H9 (cell line): ENCODE measurements around the gene ZNF175. TPM values are rescaled to one million over a fixed set of nuclear protein-coding genes. Genes with fewer than 3 reads are reported as not detected.

Source experiments
- DNase-seq: peaks from one replicate; pipeline ENCODE4 v3.0.0-alpha.2; 2017
- H2AFZ ChIP-seq: one replicate; pipeline ENCODE4 v1.6.1; 2013; ENCODE audit warnings: mild to moderate bottlenecking, low read length, control low read depth, moderate library complexity
- H2AK5ac ChIP-seq: 2 replicates; pipeline ENCODE4 v1.6.1; 2013; ENCODE audit warnings: low read length, control low read depth, mixed read lengths; ENCODE audit not compliant: insufficient read length
- H2BK120ac ChIP-seq: one replicate; pipeline ENCODE4 v1.6.1; 2013; ENCODE audit warnings: low read depth, mild to moderate bottlenecking, low read length, control low read depth, inconsistent platforms; ENCODE audit not compliant: poor library complexity, severe bottlenecking
- H2BK12ac ChIP-seq: 2 replicates; pipeline ENCODE4 v1.6.1; 2013; ENCODE audit warnings: low read length, control low read depth, mixed read lengths, low read depth; ENCODE audit not compliant: insufficient read length
- H2BK15ac ChIP-seq: 2 replicates; pipeline ENCODE4 v1.6.1; 2013; ENCODE audit warnings: low read depth, low read length, control low read depth
- H2BK20ac ChIP-seq: one replicate; pipeline ENCODE4 v1.6.1; 2013; ENCODE audit warnings: low read depth, mild to moderate bottlenecking, low read length, control low read depth, inconsistent platforms; ENCODE audit not compliant: poor library complexity, severe bottlenecking
- H2BK5ac ChIP-seq: 2 replicates; pipeline ENCODE4 v1.6.1; 2013; ENCODE audit warnings: low read length, control low read depth, mixed read lengths; ENCODE audit not compliant: insufficient read length
- H3K14ac ChIP-seq: 2 replicates; pipeline ENCODE4 v1.6.1; 2013; ENCODE audit warnings: low read length, control low read depth; ENCODE audit not compliant: insufficient read depth
- H3K18ac ChIP-seq: 2 replicates; pipeline ENCODE4 v1.6.1; 2013; ENCODE audit warnings: low read depth, mild to moderate bottlenecking, mixed read lengths, low read length, control low read depth; ENCODE audit not compliant: insufficient read length
- H3K23ac ChIP-seq: 2 replicates; pipeline ENCODE4 v1.6.1; 2013; ENCODE audit warnings: low read length, control low read depth, mixed read lengths, low read depth; ENCODE audit not compliant: insufficient read length
- H3K23me2 ChIP-seq: 2 replicates; pipeline ENCODE4 v1.6.1; 2013; ENCODE audit warnings: low read depth, mild to moderate bottlenecking, mixed read lengths, low read length, control low read depth; ENCODE audit not compliant: insufficient read length, poor library complexity, severe bottlenecking
- H3K27ac ChIP-seq: 2 replicates; pipeline ENCODE4 v1.5.1; 2013; ENCODE audit warnings: low read length, control low read depth, mixed read lengths, low read depth; ENCODE audit not compliant: insufficient read length
- H3K27me3 ChIP-seq: 2 replicates; pipeline ENCODE4 v1.6.1; 2013; ENCODE audit warnings: low read length, control low read depth, inconsistent platforms; ENCODE audit not compliant: insufficient read depth
- H3K4ac ChIP-seq: 2 replicates; pipeline ENCODE4 v1.6.1; 2013; ENCODE audit warnings: low read depth, mild to moderate bottlenecking, control low read depth, inconsistent platforms, low read length, moderate library complexity
- H3K4me1 ChIP-seq: 2 replicates; pipeline ENCODE4 v1.6.1; 2013; ENCODE audit warnings: low read length, control low read depth, inconsistent platforms; ENCODE audit not compliant: insufficient read depth
- H3K4me2 ChIP-seq: 2 replicates; pipeline ENCODE4 v1.6.1; 2013; ENCODE audit warnings: low read length, control low read depth, mixed read lengths; ENCODE audit not compliant: insufficient read length, insufficient read depth
- H3K56ac ChIP-seq: 2 replicates; pipeline ENCODE4 v1.6.1; 2013; ENCODE audit warnings: low read depth, mild to moderate bottlenecking, mixed read lengths, low read length, control low read depth; ENCODE audit not compliant: insufficient read length
- H3K79me1 ChIP-seq: 2 replicates; pipeline ENCODE4 v1.6.1; 2013; ENCODE audit warnings: low read depth, mild to moderate bottlenecking, moderate library complexity, low read length, control low read depth, inconsistent platforms; ENCODE audit not compliant: insufficient read depth, poor library complexity, severe bottlenecking
- H3K79me2 ChIP-seq: 2 replicates; pipeline ENCODE4 v1.6.1; 2013; ENCODE audit warnings: low read length, control low read depth, inconsistent platforms; ENCODE audit not compliant: insufficient read depth
- H3K9ac ChIP-seq: 2 replicates; pipeline ENCODE4 v1.6.1; 2013; ENCODE audit warnings: low read length, control low read depth, mixed read lengths; ENCODE audit not compliant: insufficient read length; ENCODE audit errors: extremely low read depth
- H3K9me3 ChIP-seq: one replicate; pipeline ENCODE4 v1.6.1; 2013; ENCODE audit warnings: low read depth, low read length, inconsistent platforms; ENCODE audit not compliant: control insufficient read depth
- H3T11ph ChIP-seq: one replicate; pipeline ENCODE4 v1.6.1; 2013; ENCODE audit warnings: mild to moderate bottlenecking, low read length, control low read depth, inconsistent platforms
- H4K20me1 ChIP-seq: one replicate; pipeline ENCODE4 v1.6.1; 2013; ENCODE audit not compliant: control insufficient read depth, insufficient read length, insufficient read depth
- H4K5ac ChIP-seq: 2 replicates; pipeline ENCODE4 v1.6.1; 2013; ENCODE audit warnings: low read depth, mild to moderate bottlenecking, mixed read lengths, low read length, control low read depth; ENCODE audit not compliant: insufficient read length
- H4K8ac ChIP-seq: replicated peaks from 2 replicates; pipeline ENCODE4 v1.6.1; 2013; ENCODE audit warnings: low read length, control low read depth, mixed read lengths, low read depth; ENCODE audit not compliant: insufficient read length
- H4K91ac ChIP-seq: 2 replicates; pipeline ENCODE4 v1.6.1; 2013; ENCODE audit warnings: low read depth, mild to moderate bottlenecking, moderate library complexity, mixed read lengths, low read length, control low read depth; ENCODE audit not compliant: insufficient read length
- H3K27ac Mint-ChIP-seq, 3 experiments: 2 replicates in 2 of 3; 3 replicates in 1 of 3; pipeline ENCODE4 v1.8.0; 2020 to 2021; ENCODE audit warnings: mixed read lengths in 3 of 3, mild to moderate bottlenecking in 1 of 3, moderate library complexity in 1 of 3
- H3K27me3 Mint-ChIP-seq: 2 replicates; pipeline ENCODE4 v1.8.0; 2021; ENCODE audit warnings: low read depth, mild to moderate bottlenecking, moderate library complexity, mixed read lengths
- H3K36me3 Mint-ChIP-seq, 3 experiments: 2 replicates in 2 of 3; 3 replicates in 1 of 3; pipeline ENCODE4 v1.8.0; 2020 to 2021; ENCODE audit warnings: low read depth in 3 of 3, mixed read lengths in 3 of 3; ENCODE audit not compliant: insufficient read depth in 1 of 3
- H3K4me1 Mint-ChIP-seq, 2 experiments: 2 replicates each; pipeline ENCODE4 v1.8.0; 2020; ENCODE audit warnings: mixed read lengths in 2 of 2
- H3K4me3 Mint-ChIP-seq, 2 experiments: 2 replicates in 1 of 2; 3 replicates in 1 of 2; pipeline ENCODE4 v1.8.0; 2020 to 2021; ENCODE audit warnings: mild to moderate bottlenecking in 2 of 2, mixed read lengths in 2 of 2, moderate library complexity in 1 of 2
- H3K9me3 Mint-ChIP-seq, 2 experiments: 2 replicates in 1 of 2; 3 replicates in 1 of 2; pipeline ENCODE4 v1.8.0; 2020; ENCODE audit warnings: mild to moderate bottlenecking in 2 of 2, mixed read lengths in 2 of 2, moderate library complexity in 1 of 2
- CTCF ChIP-seq: fragments of 200-600 bp; sonication (generic); conservative IDR thresholded peaks from 3 replicates; pipeline ENCODE4 v1.8.0; 2021; ENCODE audit warnings: antibody characterized with exemption, mild to moderate bottlenecking
- WGBS: extraction: QIAGEN DNeasy Blood & Tissue Kit; methylation state at CpG from one replicate; pipeline ENCODE4 v1.1.7; 2013; ENCODE audit warnings: missing lambda C conversion rate, low lambda C conversion rate, mixed read lengths; ENCODE audit not compliant: insufficient read length; ENCODE audit errors: extremely low coverage; 5-methylcytosine and 5-hydroxymethylcytosine counted together
- total RNA-seq: library from RNA; stranded (reverse); gene quantifications from 2 replicates; pipeline ENCODE4 v1.2.1, GENCODE V29; 2021

The ZNF175 gene
- total RNA-seq, 1 experiment from 2014 or later, result 10.7 TPM

GRCh38 chr19:51567583-51567982, 3.5 kb upstream of the ZNF175 start:
- Histone ChIP-seq H4K91ac (no peak overlapping the region), H4K20me1 (no peaks in the 10 kb centered on the region), H4K5ac (no peak overlapping the region), H3K4ac (no peak overlapping the region), H3K18ac (no peak overlapping the region), H3K79me1 (no peaks in the 10 kb centered on the region), H2BK120ac (no peak overlapping the region), H2BK12ac (no peak overlapping the region), H3K4me1 (no peaks in the 10 kb centered on the region), H3K9me3 (no peaks in the 10 kb centered on the region), H3K79me2 (no peaks in the 10 kb centered on the region; the same call in 1 of the 2 replicates), H2BK15ac (no peak overlapping the region), H2BK20ac (no peak overlapping the region), H2AK5ac (no peak overlapping the region), H3K27ac (no peak overlapping the region), H3K4me2 (no peak overlapping the region), H2AFZ (no peak overlapping the region), H3T11ph (no peak overlapping the region), H3K27me3 (no peaks in the 10 kb centered on the region), H2BK5ac (no peak overlapping the region), H3K23me2 (peaks cover 6% of the 10 kb centered on the region), H3K14ac (no peak overlapping the region), H3K23ac (no peak overlapping the region), H4K8ac (no peak overlapping the region), H3K56ac (no peak overlapping the region), H3K9ac (no peak overlapping the region)
- H3K9me3 Mint-ChIP-seq, result peaks cover 1 to 50% of the 10 kb centered on the region in 2 experiments
- no peaks in the 10 kb centered on the region; a peak in 1 of 7 replicates for H3K36me3 Mint-ChIP-seq
- TF ChIP-seq CTCF, result no peak
- H3K4me1 Mint-ChIP-seq, result peaks cover 8 to 12% of the 10 kb centered on the region in 2 experiments
- no peak overlapping the region for H3K27ac Mint-ChIP-seq
- no CpG with 5 or more reads among the region's 4 CpGs for WGBS
- peaks cover 52% of the 10 kb centered on the region for H3K27me3 Mint-ChIP-seq
- DNase-seq, result no peak
- H3K4me3 Mint-ChIP-seq, result no peak overlapping the region
